Mesenchymal stem cell (in vitro differentiated cells and primary cell): ENCODE measurements around the gene CEMIP2.

Source experiments
- DNase-seq: peaks from one replicate; pipeline ENCODE4 v3.0.0-alpha.2; 2013
- H2AFZ ChIP-seq: one replicate; pipeline ENCODE4 v1.6.1; 2013; ENCODE audit warnings: low read depth, mild to moderate bottlenecking, control low read depth, inconsistent platforms, low read length, moderate library complexity
- H2AK5ac ChIP-seq: 2 replicates; pipeline ENCODE4 v1.6.1; 2013; ENCODE audit warnings: low read length, moderate library complexity, mild to moderate bottlenecking, inconsistent platforms; ENCODE audit not compliant: severe bottlenecking
- H2BK120ac ChIP-seq: one replicate; pipeline ENCODE4 v1.6.1; 2013; ENCODE audit warnings: low read depth, mild to moderate bottlenecking, inconsistent platforms, low read length, moderate library complexity
- H2BK12ac ChIP-seq, 2 experiments: one replicate each; pipeline ENCODE4 v1.6.1; 2013; ENCODE audit warnings: inconsistent platforms in 2 of 2, low read length in 2 of 2, mild to moderate bottlenecking in 2 of 2, moderate library complexity in 2 of 2, control low read depth in 1 of 2
- H2BK15ac ChIP-seq: one replicate; pipeline ENCODE4 v1.6.1; 2013; ENCODE audit warnings: mild to moderate bottlenecking, low read depth, inconsistent platforms; ENCODE audit not compliant: poor library complexity, severe bottlenecking
- H2BK5ac ChIP-seq: 2 replicates; pipeline ENCODE4 v1.6.1; 2013; ENCODE audit warnings: low read depth, mild to moderate bottlenecking, low read length, control low read depth, inconsistent platforms; ENCODE audit not compliant: poor library complexity, severe bottlenecking
- H3K14ac ChIP-seq, 2 experiments: one replicate each; pipeline ENCODE4 v1.6.1; 2013; ENCODE audit warnings: inconsistent platforms in 2 of 2, low read length in 2 of 2, control low read depth in 1 of 2, mild to moderate bottlenecking in 1 of 2, moderate library complexity in 1 of 2
- H3K18ac ChIP-seq, 2 experiments: one replicate each; pipeline ENCODE4 v1.6.1; 2013; ENCODE audit warnings: inconsistent platforms in 2 of 2, low read length in 2 of 2, control low read depth in 1 of 2, low read depth in 1 of 2, mild to moderate bottlenecking in 1 of 2
- H3K23ac ChIP-seq, 2 experiments: one replicate each; pipeline ENCODE4 v1.6.1; 2013; ENCODE audit warnings: inconsistent platforms in 2 of 2, low read length in 2 of 2, mild to moderate bottlenecking in 2 of 2, moderate library complexity in 2 of 2, control low read depth in 1 of 2
- H3K27ac ChIP-seq: 2 replicates; pipeline ENCODE4 v1.5.1; 2013; ENCODE audit warnings: mild to moderate bottlenecking, moderate library complexity, low read length, control low read depth, inconsistent platforms; ENCODE audit not compliant: poor library complexity, severe bottlenecking
- H3K27me3 ChIP-seq, 2 experiments: 2 replicates each; pipeline versions ENCODE4 v1.6.1 to v1.7.0; 2013; ENCODE audit warnings: low read length in 2 of 2, mild to moderate bottlenecking in 2 of 2, moderate library complexity in 2 of 2, control low read depth in 1 of 2, inconsistent platforms in 1 of 2; ENCODE audit not compliant: control insufficient read depth in 1 of 2, insufficient read depth in 1 of 2
- H3K36me3 ChIP-seq, 2 experiments: 2 replicates each; pipeline versions ENCODE4 v1.6.1 to v1.7.0; 2013; ENCODE audit warnings: low read length in 2 of 2, control low read depth in 1 of 2, inconsistent platforms in 1 of 2, low read depth in 1 of 2, mild to moderate bottlenecking in 1 of 2; ENCODE audit not compliant: insufficient read depth in 2 of 2, control insufficient read depth in 1 of 2
- H3K4ac ChIP-seq, 2 experiments: one replicate each; pipeline ENCODE4 v1.6.1; 2013; ENCODE audit warnings: inconsistent platforms in 2 of 2, low read length in 2 of 2, mild to moderate bottlenecking in 2 of 2, moderate library complexity in 2 of 2, control low read depth in 1 of 2, low read depth in 1 of 2
- H3K4me1 ChIP-seq: 2 replicates; pipeline ENCODE4 v1.6.1; 2013; ENCODE audit warnings: low read depth, low read length, control low read depth; ENCODE audit not compliant: control insufficient read depth, insufficient read depth
- H3K4me2 ChIP-seq: 2 replicates; pipeline ENCODE4 v1.6.1; 2013; ENCODE audit warnings: low read length, mild to moderate bottlenecking, inconsistent platforms; ENCODE audit not compliant: poor library complexity, severe bottlenecking
- H3K4me3 ChIP-seq, 2 experiments: 2 replicates each; pipeline versions ENCODE4 v1.5.1 to v1.7.0; 2013; ENCODE audit warnings: low read length in 2 of 2, mild to moderate bottlenecking in 2 of 2, control low read depth in 1 of 2, low read depth in 1 of 2; ENCODE audit not compliant: insufficient read depth in 1 of 2
- H3K79me1 ChIP-seq: replicated peaks from 2 replicates; pipeline ENCODE4 v1.6.1; 2013; ENCODE audit warnings: mild to moderate bottlenecking, control low read depth, low read length, inconsistent platforms; ENCODE audit not compliant: poor library complexity, severe bottlenecking
- H3K9ac ChIP-seq: 2 replicates; pipeline ENCODE4 v1.7.0; 2013; ENCODE audit warnings: mild to moderate bottlenecking, low read length, moderate library complexity
- H3K9me3 ChIP-seq: 2 replicates; pipeline ENCODE4 v1.7.0; 2013; ENCODE audit warnings: mild to moderate bottlenecking, low read length; ENCODE audit not compliant: control insufficient read depth
- H4K8ac ChIP-seq: one replicate; pipeline ENCODE4 v1.6.1; 2013; ENCODE audit warnings: inconsistent platforms, mild to moderate bottlenecking, low read length, moderate library complexity
- H4K91ac ChIP-seq: one replicate; pipeline ENCODE4 v1.6.1; 2013; ENCODE audit warnings: mild to moderate bottlenecking, low read length, inconsistent platforms
- WGBS: methylation state at CpG from one replicate; pipeline ENCODE4 v1.1.7; 2013; ENCODE audit warnings: mixed read lengths; 5-methylcytosine and 5-hydroxymethylcytosine counted together

CEMIP2 gene

DNA sequence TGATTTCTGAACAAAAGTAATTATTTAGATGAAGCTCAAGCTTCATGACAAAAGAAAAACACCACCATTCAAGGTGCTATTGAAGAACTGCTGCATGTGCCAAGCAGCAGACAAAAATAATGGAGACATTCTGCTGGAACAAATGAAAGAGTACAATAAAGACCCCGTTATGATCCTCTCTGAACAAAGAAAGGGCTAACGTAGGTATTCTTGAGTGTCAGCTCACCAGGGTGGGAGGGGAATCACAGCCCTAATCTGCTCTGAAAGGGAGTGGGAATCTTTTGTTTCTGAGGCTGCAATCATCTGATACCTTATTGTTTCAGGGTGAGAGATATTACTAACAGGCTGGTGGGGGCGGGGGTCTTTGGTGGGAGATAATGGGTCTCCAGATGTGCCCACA is 15.4 kb downstream of the CEMIP2 start:
- H2BK120ac ChIP-seq = no peak overlapping the region
- no peak overlapping the region for H3K4me2 ChIP-seq
- H2BK5ac ChIP-seq = no peak overlapping the region
- no peak overlapping the region for H2AFZ ChIP-seq
- no peak overlapping the region for H3K14ac ChIP-seq
- no peak overlapping the region for H3K4me3 ChIP-seq
- H3K4ac ChIP-seq = no peak overlapping the region
- no peak overlapping the region for H4K91ac ChIP-seq
- H2BK15ac ChIP-seq = no peak overlapping the region
- DNase-seq = no peak
- peaks cover 2% of the 10 kb centered on the region for H3K79me1 ChIP-seq
- H3K36me3 ChIP-seq = no peaks in the 10 kb centered on the region
- 89% methylated on average over 3 of the region's 3 CpGs for WGBS
- H3K27me3 ChIP-seq = no peaks in the 10 kb centered on the region
- H3K18ac ChIP-seq = no peak overlapping the region
- H3K23ac ChIP-seq = no peak overlapping the region
- H2AK5ac ChIP-seq = no peak overlapping the region
- H3K9me3 ChIP-seq = no peaks in the 10 kb centered on the region
- H4K8ac ChIP-seq = no peak overlapping the region
- no peak overlapping the region for H3K27ac ChIP-seq
- H3K9ac ChIP-seq = no peak overlapping the region
- H2BK12ac ChIP-seq = no peak overlapping the region
- peaks cover 2% of the 10 kb centered on the region for H3K4me1 ChIP-seq

DNA sequence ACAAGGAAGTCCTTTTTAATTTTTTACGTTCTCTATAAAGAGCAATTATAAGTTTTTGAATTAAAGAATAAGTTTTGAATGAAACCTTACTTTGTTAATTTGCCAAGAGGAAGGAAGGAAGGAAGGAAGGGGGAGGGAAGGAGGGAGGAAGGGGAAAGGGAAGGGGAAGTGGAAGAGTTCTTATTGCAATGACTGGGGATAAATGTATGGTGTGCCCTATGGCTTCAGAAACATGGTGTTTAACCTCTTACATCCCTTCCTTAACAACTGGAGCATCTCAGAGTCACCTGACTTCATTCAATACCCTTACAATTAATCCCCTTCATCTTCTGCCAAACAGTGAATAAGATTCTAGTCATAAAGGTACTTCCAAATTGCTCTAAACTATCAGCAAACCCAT is 16.0 kb downstream of the CEMIP2 start:
- H3K4ac ChIP-seq = no peak overlapping the region
- H3K9me3 ChIP-seq = no peaks in the 10 kb centered on the region
- no peak overlapping the region for H4K91ac ChIP-seq
- no peak overlapping the region for H3K23ac ChIP-seq
- no peak overlapping the region for H2BK120ac ChIP-seq
- no peaks in the 10 kb centered on the region for H3K36me3 ChIP-seq
- no CpG with 5 or more reads among the region's 1 CpG for whole genome bisulfite sequencing
- peaks cover 2% of the 10 kb centered on the region for H3K79me1 ChIP-seq
- H3K14ac ChIP-seq = no peak overlapping the region
- H2BK12ac ChIP-seq = no peak overlapping the region
- H3K4me2 ChIP-seq = no peak overlapping the region
- no peak overlapping the region for H2AK5ac ChIP-seq
- H2AFZ ChIP-seq = no peak overlapping the region
- H3K9ac ChIP-seq = no peak overlapping the region
- no peak overlapping the region for H2BK5ac ChIP-seq
- H3K27me3 ChIP-seq = no peaks in the 10 kb centered on the region
- H3K4me1 ChIP-seq = peaks cover 2% of the 10 kb centered on the region
- H2BK15ac ChIP-seq = no peak overlapping the region
- no peak for DNase-seq
- no peak overlapping the region for H3K18ac ChIP-seq
- H3K27ac ChIP-seq = no peak overlapping the region
- H4K8ac ChIP-seq = no peak overlapping the region
- H3K4me3 ChIP-seq = no peak overlapping the region

- Histone ChIP-seq H2BK15ac (no peak overlapping the region), H3K4me2 (no peak overlapping the region), H3K23ac (no peak overlapping the region), H3K79me1 (peaks cover 14% of the 10 kb centered on the region), H2BK5ac (no peak overlapping the region), H3K4me1 (no peaks in the 10 kb centered on the region), H3K18ac (no peak overlapping the region), H3K4me3 (no peak overlapping the region), H2BK120ac (no peak overlapping the region), H2BK12ac (peak overlapping the region in 1 of 2 experiments; percentile 11), H4K8ac (no peak overlapping the region), H4K91ac (no peak overlapping the region), H3K27ac (no peak overlapping the region), H2AK5ac (no peak overlapping the region), H3K9ac (peak overlapping the region; percentile 4), H3K14ac (no peak overlapping the region), H3K27me3 (no peaks in the 10 kb centered on the region), H3K4ac (no peak overlapping the region), H3K9me3 (no peaks in the 10 kb centered on the region), H2AFZ (no peak overlapping the region), H3K36me3 (peaks cover 10 to 22% of the 10 kb centered on the region in 2 experiments)
- 71% methylated on average over 1 of the region's 1 CpG for WGBS
- DNase-seq = peak; percentile 72
Observed at GRCh38 chr9:71748280-71748743, 20.0 kb downstream of the CEMIP2 start.

GRCh38 chr9:71747576-71747975 is 20.7 kb downstream of the CEMIP2 start:
- Histone ChIP-seq H3K27me3 (no peaks in the 10 kb centered on the region), H2BK120ac (no peak overlapping the region), H2AK5ac (no peak overlapping the region), H2BK12ac (no peak overlapping the region), H2AFZ (no peak overlapping the region), H3K4me3 (no peak overlapping the region), H3K18ac (no peak overlapping the region), H3K4me2 (no peak overlapping the region), H3K9me3 (no peaks in the 10 kb centered on the region), H3K14ac (no peak overlapping the region), H3K4me1 (no peaks in the 10 kb centered on the region), H3K36me3 (peaks cover 10 to 23% of the 10 kb centered on the region in 2 experiments), H3K4ac (no peak overlapping the region), H2BK15ac (no peak overlapping the region), H3K79me1 (peaks cover 14% of the 10 kb centered on the region), H2BK5ac (no peak overlapping the region), H4K8ac (no peak overlapping the region), H3K27ac (no peak overlapping the region), H4K91ac (no peak overlapping the region), H3K9ac (peak overlapping the region; percentile 3), H3K23ac (no peak overlapping the region)
- DNase-seq = no peak
